GM18907 (cell line): ENCODE data around the gene DOCK3.
"Not testable (repeated sequence)": the region's sequence is repeated elsewhere in the genome, so short reads cannot be mapped to it uniquely, and the experiment has no call there.

ENCODE experiments used
- ATAC-seq: cut with Tn5 transposase; IDR thresholded peaks from one replicate; pipeline ENCODE4 v1.9.1; 2021; ENCODE audit warnings: mild to moderate bottlenecking, moderate library complexity; ENCODE audit not compliant: unreplicated experiment

DOCK3 gene

DNA sequence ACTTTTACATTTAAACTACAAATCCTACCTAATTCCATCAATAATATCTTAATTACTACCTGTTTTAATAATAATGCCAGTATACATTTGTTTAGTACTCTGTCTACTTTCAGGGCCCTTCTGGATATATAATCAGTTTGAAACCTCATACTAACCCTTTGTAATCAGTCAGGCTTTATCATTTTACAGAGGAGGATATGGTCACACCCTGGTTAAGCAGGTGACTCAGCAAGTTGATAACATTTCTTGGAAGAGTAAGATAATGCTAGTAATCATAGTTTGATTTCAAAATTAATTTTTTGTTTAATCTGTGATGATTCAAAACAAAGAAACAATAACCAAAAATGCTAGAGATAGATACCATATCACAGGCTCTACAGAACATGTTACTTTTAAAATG lies 502.2 kb downstream of the DOCK3 start:
- ATAC-seq: no peak

DNA sequence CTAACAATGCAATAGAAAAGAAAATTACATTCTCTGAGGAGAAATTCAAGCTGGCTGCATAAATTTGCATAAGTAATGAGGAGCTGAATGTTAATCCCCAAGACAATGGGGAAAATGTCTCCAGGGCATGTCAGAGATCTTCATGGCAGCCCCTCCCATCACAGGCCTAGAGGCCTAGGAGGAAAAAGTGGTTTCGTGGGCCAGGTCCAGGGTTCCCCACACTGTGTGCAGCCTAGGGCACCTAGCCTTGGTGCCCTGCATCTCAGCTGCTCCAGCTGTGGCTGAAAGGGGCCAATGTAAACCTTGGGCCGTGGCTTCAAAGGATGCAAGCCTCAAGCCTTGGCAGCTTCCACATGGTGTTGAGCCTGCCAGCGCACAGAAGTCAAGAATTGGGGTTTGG lies 511.7 kb downstream of the DOCK3 start:
- ATAC-seq: not testable (repeated sequence)

DNA sequence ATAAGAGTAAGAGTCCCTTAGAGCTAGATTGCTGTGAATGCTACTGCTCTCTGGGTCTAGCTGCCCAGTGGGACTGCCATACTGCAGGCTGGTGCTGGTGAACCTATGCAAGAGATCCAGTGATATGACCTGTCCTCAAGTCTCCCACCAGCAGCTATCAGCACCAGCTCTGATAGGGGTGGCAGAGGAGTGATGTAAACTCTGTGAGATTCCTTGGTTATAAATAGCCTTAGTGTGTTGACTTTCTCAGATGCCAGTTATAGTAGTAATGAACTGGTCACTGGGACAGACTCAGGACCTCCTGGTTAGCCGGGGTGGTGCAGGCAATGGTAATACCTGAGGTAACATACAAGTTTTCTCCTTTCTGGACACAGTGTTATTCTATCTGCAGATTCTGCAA lies 515.5 kb downstream of the DOCK3 start:
- no peak for ATAC-seq

- no peak for ATAC-seq
These were observed 516.1 kb downstream of the DOCK3 start for GRCh38 chr3:51190827-51191226.

DNA sequence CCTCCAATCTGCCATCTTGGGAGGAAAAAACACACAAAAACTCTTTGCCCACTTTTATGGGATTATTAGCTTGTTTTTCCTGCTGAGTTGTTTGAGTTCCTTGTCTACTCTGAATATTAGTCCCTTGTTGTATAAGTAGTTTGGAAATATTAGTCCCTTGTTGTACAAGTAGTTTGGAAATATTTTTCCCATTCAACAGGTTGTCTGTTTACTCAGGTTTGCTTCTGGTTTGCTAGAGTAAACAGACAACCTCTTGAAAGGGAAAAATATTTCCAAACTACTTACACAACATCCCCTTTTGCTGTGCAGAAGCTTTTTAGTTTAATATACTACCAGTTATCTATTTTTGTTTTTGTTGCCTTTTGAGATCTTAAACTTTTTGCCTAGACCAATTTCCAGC lies 517.0 kb downstream of the DOCK3 start:
- no peak for ATAC-seq

DNA sequence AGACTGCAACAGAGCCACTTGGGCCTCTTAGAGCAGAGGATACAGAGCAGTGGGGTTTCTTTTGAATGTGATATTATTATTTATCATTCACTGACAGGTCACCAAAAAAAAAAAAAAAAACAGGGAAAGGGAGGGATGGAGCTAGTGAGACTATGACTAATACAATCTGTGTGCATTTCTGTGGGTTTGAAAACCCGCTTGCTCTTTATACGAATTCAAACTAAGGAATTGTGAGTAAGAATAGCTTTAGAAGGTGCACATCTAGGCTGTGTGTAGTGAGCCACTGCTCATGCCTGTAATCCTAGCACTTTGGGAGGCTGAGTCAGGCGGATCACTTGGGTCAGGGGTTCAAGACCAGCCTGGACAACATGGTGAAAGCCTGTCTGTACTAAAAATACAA lies 523.8 kb downstream of the DOCK3 start:
- no peak for ATAC-seq

- not testable (repeated sequence) for ATAC-seq
These were observed 524.6 kb downstream of the DOCK3 start for GRCh38 chr3:51199296-51199695.

- ATAC-seq: no peak
These were observed 541.6 kb downstream of the DOCK3 start for GRCh38 chr3:51216291-51216690.

- ATAC-seq: no peak
These were observed 547.2 kb downstream of the DOCK3 start for GRCh38 chr3:51221959-51222358.

- no peak for ATAC-seq
These were observed 549.6 kb downstream of the DOCK3 start for GRCh38 chr3:51224283-51224682.

DNA sequence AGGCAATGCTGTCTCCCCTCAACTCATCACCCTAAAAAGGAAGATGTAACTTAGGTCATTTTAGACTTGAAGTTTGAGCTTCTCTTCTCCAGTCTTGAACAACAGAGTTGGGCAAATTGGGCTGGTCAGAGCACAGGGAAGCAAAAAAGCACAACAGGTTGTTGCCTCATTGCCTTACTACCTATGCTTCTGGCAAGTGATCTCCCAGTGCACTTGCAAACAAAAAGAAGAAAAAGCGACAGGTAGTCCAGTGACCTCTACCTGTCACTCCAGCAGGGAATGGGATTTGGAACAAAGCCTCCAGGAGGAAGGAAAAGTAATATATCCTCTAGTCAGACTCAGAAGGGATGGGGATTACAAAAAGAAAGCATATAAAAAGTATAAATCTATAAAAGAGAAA lies 550.1 kb downstream of the DOCK3 start:
- ATAC-seq: no peak

DNA sequence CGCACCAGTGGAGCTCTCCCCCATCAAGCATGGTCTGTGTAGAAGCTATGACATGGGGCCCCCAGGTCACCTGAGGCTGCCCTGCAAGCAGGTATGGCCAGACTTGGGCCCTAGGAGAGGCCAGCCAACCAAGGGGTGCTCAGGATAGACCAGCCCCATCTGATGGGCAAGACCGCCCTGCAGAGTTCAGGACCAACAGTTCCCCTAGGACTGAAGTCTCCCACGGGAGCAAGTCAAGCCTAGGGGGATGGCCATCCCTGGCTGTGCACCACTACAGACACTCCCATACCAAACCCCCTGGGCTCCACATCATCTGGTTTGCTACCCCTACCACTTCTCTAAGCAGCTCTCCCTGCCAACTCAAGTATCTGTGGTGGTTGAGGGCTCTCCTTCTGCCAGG lies 568.2 kb downstream of the DOCK3 start:
- ATAC-seq: no peak

DNA sequence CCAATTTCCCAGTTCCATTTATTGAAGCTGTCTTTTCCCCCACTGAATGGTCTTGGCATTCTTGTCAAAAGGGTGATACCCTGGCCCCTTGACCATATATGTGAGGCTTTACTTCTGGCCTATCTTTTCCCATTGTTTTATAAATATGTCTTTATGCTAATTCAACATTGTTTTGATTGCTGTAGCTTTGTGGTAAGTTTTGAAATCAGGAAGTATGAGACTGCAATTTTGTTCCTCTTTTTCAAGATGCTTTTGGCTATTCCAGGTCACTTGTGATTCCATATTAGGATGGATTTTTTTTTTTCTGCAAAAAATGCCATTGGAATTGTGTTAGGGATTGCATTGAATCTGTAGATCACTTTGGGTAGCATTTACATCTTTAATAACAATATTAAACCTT lies 569.2 kb downstream of the DOCK3 start:
- no peak for ATAC-seq

- ATAC-seq: no peak
These were observed 571.1 kb downstream of the DOCK3 start for GRCh38 chr3:51245867-51246266.

DNA sequence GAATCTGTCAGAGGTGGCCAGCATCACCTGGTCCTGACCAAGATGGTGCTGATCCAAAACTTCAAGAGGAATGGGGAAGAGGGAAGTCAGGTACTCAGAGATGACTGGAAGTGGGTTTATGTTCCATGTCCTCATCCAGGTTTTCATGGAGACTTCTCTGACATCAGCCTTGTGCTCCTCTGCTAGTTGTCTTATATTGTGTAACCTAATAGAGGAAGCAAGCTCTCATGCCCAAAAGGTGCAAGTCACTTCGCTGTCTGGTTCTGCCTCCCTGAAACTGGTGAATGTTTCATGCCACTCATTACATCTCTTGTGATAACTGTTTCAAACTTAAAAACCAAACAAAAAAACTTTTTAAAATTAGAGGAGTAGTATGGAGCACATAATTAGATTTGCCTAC lies 583.1 kb downstream of the DOCK3 start:
- no peak for ATAC-seq

- ATAC-seq: not testable (repeated sequence)
These were observed 589.4 kb downstream of the DOCK3 start for GRCh38 chr3:51264166-51264565.

DNA sequence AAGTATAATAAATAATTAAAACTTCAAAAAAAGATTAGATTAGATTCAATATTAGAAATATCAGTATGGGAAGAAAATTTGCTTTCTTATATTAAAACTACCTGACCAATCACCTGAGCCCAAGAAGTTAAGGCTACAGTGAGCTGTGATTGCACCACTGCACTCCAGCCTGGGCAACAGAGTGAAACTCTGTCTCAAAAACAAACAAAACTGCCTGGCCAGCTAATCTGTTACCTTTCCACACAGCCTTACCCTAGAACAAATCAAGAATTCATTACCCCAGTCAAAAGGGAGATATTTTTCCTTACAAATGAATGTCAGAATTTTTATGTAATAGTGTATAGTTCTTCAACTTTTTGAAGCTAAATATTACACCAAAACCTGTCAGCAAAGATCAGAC lies 593.4 kb downstream of the DOCK3 start:
- ATAC-seq: no peak

DNA sequence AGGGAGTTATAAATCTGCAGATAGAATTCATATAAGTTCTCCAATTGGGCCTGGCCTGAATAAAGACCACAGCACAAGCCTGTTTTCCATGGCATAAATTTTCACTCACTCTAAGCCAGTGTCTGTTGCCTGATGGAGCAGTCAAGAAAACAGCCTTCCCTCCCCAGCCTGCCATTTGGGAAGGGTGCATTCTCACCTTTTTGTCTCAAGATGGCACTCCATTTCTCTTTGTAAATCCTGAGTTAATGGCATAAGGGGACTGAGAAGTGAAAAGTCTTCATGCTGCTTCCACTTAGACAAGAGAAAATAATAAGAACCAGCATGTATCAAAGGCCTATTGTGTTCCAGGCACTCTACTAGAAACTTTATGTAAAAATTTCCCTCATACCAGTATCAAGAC lies 594.7 kb downstream of the DOCK3 start:
- no peak for ATAC-seq

DNA sequence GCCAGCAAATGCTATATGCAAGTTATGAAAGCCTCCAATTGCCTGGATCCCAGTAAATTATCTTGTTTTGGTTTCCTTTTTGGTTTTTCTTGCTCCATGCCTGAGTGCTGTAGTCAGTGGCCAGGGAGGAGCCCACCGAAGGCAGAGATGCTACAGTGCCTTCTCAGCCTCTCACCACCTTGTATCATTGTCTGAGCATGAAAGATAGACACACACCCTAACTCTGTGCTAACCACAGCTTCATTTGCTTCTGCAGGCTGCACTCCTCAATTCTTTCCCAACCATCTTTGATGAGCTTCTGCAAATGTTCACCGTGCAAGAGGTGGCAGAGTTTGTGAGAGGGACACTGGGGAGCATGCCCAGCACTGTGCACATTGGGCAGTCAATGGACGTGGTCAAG lies 595.8 kb downstream of the DOCK3 start:
- ATAC-seq: no peak

GRCh38 chr3:51271172-51271571 lies 596.4 kb downstream of the DOCK3 start:
- no peak for ATAC-seq

DNA sequence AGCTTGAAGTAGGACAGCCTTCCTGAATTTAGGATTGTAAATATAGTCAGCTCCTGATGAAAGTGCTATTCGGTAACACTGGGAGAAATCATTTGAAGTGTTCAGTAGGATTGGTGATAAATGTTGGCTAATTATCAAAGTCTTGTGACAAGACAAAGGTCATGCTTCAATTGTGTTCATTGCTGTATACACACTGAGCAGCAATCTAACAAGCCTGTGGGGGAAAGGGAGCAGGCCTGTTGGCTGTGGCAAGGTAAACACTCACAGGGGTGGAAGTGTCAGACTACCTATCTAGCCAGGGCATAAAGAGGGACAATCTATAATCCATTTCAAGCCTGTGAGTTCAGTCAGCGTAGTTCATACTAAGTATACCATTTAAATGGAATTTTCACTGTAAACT lies 599.3 kb downstream of the DOCK3 start:
- ATAC-seq: no peak

GRCh38 chr3:51275111-51275805 lies 600.5 kb downstream of the DOCK3 start:
- ATAC-seq: no peak

GRCh38 chr3:51276046-51276445 lies 601.3 kb downstream of the DOCK3 start:
- ATAC-seq: no peak
